ENCODE data around the gene PDIA2.

DNA sequence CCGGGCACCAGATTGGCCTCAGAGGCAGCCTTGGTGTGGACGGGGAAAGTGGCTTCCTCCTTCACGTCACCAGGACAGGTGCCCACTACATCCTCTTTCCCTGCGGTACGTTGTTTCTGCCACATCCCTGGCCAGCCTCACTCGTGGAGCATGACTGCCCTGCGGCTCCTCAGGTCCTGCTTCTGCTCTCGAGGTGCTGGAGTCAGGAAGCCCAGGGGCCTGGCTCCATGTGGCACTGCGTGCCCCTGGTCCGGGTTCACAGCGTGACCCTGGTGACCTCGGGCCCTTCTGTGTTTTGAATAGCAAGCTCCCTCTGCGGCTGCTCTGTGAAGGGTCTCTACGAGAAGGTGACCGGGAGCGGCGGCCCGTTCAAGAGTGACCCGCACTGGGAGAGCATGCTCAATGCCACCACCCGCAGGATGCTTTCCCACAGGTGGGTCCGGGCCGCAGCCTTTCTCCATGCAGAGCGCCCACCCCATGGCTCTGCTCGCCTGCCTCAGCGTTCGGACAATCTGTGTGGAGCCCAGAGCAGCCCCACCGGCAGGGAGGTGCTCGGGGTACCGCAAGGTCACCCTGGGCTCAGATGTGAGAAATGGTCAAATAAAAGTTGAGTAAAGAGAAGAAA, 20.7 kb upstream of the PDIA2 start:
- TF ChIP-seq POLR2AphosphoS5 (IDR thresholded peaks at IDR 0.05), result no peak
- TF ChIP-seq, protein P1, sequence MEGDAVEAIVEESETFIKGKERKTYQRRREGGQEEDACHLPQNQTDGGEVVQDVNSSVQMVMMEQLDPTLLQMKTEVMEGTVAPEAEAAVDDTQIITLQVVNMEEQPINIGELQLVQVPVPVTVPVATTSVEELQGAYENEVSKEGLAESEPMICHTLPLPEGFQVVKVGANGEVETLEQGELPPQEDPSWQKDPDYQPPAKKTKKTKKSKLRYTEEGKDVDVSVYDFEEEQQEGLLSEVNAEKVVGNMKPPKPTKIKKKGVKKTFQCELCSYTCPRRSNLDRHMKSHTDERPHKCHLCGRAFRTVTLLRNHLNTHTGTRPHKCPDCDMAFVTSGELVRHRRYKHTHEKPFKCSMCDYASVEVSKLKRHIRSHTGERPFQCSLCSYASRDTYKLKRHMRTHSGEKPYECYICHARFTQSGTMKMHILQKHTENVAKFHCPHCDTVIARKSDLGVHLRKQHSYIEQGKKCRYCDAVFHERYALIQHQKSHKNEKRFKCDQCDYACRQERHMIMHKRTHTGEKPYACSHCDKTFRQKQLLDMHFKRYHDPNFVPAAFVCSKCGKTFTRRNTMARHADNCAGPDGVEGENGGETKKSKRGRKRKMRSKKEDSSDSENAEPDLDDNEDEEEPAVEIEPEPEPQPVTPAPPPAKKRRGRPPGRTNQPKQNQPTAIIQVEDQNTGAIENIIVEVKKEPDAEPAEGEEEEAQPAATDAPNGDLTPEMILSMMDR (IDR thresholded peaks at IDR 0.05), result no peak
- TF ChIP-seq POLR2A (IDR thresholded peaks at IDR 0.05), result no peak
- no peak for TF ChIP-seq EP300 (IDR thresholded peaks at IDR 0.05)
